Stimulated activated CD8-positive, alpha-beta memory T cell treated with anti-CD3 and anti-CD28 coated beads, Interleukin-12 subunit alpha, Interleukin-12 subunit beta, amount 100 ng/mL, for 24 hours (primary cell): Measurements from ENCODE around the gene RBP7.
"Not testable (repeated sequence)": the region's sequence is repeated elsewhere in the genome, so short reads cannot be mapped to it uniquely, and the experiment has no call there.

Source experiments
- DNase-seq: peaks from one replicate; pipeline ENCODE4 v3.0.0-alpha.2; 2020; ENCODE audit errors: extremely low read depth

The RBP7 gene

DNA sequence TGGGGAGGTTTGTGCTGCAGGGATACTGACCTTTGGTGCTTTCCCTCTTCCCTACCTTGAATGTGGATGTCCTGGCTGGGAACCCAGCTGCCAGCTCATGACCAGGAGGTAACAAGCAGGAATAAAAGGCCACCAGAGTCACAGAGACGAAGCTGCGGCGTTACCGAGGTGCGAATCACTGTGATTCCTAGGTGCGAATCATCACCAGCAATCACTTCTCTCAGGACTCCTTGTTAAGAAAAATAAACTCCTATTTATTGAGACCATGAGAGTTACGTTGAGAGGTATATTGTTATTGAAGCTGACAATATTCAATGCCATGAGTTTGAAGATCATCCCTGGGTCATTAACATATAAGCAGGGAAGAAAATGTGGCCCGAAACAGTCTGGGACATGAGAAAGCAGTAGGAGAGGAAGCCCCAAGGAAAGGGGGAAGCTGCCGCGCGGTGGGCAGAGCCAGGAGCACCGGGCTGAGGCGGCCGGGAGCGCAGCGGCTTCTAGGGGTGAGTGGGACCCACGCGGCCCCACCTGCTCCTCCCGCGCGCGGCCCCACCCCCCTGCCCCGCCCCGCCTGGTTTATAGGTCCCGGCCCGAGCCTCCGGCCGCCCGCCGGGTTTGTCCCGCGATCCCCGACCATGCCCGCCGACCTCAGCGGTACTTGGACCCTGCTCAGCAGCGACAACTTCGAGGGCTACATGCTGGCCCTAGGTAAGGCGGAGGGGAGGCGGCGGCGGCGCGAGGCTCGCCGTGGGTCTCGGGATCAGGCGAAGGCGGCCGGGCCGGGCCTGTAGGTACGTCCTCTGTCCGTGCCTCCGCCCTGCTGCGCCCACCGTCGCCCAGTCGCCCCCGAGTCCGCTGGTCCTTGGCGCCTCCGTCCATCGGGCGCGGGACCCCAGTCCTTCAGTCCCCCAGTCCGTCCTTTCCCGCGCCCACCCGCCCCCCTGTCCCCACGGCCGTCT, at the start of gene RBP7:
Gene RBP7 (plus strand): TSS at position 605 of the 959 bp plus-strand sequence. CDS start 31 bp downstream, at position 636.
- DNase-seq, result no peak

DNA sequence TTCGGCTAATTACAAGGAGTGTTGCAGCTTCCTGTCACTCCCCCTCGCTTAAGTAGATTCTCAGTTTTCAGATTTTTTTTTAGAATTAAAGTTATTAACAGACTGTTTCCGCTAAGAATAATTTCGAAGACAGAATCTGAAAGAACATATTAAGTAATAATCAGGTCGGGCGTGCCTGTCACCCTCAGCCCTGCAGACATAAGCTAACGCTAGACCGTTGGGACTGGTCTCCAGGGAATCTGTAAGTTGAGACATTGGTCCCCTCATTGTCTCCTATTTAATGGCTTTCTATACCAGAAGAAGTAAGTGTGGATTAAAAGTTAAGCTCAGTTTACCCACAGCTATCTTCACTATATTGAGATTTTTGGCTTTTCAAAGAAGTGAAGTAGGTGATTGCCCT, 39.3 kb upstream of the RBP7 start:
- no peak for DNase-seq

DNA sequence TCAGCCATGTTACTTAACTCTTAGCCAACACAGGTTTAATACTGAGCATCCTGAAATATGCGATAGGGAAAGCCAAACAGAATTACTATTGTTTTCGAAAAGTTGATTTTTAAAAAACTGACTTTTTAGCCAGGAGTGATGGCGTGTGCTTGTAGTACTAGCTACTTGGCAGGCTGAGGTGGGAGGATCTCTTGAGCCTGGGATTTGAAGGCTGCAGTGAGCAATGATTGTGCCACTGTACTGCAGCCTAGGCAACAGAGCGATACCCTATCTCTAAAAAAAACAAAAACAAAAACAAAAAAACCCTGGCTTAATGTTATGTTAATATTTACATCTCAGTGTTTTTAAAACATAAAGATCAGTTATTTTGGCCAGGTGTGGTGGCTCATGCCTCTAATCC, 37.0 kb upstream of the RBP7 start:
- no peak for DNase-seq

DNA sequence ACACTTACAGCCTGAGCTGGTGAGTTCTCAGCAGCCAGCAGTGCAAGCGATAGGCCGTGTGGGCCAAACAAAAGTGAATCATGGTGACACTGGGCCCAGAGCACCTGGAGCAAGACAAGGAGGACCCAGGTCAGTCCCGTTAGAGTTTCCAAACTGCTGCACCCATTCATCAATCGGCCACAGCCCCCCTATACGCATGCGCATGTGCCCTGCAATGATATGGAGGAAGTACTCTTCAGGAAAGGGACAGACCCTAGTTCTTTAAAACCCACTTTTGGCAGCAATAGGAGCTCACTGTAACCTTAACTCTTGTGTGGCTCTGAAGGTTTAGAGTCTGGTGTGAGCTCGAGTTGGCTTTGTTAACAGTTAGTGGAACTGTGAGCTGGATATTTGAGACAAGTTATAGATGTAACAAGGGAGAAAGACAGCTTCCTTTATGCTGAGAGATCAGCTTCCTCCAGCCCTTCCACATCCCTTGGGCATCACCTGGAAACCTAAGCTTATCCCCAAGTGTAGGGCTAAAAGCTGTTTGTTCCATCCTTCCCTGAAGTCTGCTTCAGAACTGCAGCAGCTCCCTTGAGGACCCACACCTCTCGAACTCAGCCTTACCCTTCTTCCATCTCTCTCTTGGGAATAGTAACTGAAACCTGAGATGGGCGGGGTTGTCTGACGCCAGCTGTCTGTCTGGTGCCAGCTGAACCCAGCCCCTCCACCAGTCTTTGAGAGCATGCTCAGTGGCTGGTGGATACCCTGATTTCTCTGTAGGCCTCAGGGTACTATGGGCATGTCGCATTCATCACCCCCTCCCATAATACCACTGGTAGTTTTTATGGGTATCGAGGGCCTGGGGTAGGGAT, 36.1 kb upstream of the RBP7 start:
- DNase-seq, result no peak

DNA sequence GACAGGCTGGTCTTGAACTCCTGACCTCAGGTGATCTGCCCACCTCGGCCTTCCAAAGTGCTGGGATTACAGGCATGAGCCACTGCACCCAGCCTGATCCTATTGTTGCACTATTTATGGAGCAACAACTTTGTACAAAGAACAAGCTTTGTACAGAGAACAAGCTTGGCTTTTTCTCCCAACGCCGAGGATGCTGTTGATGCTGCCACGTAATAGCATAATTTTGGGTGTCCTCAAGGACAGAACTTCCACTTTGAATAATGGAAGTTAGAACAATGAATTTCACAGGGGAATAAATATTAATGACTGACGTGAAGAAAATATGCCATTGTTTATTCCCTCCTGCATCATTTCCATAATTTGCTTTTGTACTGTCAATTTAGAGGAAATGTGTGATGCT, 12.8 kb upstream of the RBP7 start:
- no peak for DNase-seq

DNA sequence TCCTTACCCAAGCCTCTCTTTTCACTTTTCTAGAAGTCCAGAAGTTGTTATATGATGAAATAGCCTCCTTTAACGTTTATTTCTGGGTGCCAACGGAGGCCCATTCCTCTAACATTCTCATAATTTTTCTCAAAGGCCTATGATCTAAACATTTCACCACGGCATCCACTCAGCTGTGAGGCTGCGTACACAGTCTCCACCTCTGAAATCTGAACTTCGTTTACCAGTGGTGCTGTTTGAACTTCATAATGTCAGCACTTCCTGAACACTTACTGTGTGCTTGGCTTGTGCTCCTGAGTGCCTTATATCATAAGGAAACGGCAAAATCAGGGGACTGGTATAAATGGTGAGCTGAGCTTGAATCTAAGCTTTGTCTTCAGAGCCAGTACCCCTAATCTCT, 12.0 kb upstream of the RBP7 start:
- DNase-seq, result no peak

DNA sequence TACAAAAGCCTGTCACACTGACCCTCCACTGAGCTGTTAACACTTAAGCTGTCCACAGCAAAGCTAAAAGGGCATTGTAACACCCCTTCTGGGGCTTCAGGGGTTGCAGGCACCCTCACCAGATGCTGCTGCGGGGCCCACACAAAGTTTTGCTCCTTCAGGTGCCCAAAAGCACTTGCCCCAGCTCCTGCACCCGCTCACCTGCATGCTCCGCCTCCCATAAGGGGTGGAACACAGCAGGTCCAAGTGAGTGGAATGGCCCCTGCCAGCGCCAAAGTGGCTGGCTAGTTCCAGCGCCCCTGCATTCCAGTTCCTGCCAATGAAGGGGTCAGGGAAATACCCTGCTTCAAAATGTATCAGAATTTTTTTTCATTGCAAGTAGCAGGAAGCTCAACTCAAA, 7.3 kb upstream of the RBP7 start:
- no peak for DNase-seq

DNA sequence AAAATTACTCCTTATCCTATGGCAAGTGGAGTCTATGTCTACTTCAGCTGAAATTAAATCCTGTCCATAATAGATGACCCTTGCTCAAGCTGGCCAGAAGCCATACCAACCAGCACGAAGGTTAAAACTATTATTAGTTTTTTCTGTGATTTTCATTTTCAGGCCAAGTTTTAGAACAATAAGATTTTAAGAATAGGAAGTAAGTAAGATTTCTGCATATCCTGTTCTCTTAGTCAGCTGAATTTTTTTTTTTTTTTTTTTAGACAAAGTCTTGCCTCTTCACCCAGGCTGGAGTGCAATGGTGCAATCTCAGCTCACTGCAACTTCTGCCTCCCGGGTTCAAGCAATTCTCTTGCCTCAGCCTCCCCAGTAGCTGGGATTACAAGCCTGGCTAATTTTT, 6.1 kb upstream of the RBP7 start:
- no peak for DNase-seq

DNA sequence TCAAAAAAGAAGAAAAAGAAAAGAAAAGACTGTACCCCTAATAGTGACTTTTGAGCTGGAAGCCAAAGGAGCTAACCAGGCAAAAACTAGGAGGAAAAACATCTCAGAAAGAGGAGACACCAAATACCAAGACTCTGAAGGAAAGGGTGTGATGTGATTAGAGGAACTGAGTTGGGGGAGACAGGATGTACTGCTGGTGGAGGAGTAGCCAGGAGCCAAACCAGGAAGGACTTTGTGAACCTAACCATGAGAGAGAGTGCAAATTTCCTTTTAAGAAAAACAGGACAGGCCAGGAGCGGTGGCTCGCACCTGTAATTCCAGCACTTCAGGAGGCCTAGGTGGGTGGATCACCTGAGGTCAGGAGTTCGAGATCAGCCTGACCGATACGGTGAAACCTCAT, 4.1 kb upstream of the RBP7 start:
- DNase-seq, result no peak

DNA sequence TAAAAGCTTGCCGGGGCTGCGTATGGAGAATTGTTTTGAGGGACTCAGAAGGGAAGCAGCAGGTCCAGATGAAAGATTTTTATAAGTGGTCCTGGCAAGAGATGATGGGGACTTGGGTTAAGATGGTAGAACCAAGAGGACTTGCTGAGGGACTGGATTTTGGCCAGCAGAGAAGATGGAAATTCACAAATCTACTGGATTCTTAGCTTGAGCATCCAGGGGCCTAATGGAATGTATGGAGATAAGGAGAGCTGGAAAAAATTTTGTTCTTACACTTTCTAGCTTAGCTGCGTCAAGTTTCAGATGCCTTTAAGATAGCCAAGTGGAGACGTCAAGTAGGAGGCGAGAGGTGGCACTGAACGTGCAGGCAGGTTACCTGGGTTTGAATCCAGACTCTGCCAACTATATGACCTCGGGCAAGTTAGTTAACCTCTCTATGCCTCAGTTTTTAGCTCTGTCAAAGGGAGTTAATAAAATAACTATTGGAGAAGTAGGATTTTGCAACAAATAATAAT, 3.4 kb upstream of the RBP7 start:
- DNase-seq, result no peak

DNA sequence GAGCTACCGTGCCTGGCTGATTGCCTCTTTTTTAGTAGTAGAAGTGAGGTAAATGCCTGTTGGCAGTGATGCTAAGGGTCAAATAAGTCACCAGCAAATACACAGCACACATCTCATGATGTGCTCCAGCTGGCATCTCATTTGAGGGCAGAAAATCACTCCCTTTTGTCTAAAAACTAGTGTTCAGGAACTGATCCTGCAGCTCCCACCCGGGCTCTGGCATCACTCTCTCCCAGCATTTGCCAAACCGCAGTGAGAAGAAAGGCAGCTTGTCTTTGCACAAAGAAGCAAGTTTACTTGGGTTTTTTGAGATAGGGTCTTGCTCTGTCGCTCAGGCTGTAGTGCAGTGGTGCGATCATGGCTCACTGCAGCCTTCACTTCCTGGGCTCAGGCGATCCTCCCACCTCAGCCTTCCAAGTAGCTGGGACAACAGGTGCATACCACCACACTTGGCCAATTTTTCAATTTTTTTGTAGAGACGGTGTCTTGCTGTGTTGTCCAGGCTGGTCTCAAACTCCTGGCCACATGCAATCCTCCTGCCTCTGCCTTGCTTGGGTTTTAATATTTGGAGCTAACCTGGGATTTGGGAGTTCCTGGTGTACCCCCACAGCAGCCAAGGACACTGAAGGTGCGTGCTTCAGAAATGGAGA, 4.1 kb downstream of the RBP7 start:
- DNase-seq, result no peak

DNA sequence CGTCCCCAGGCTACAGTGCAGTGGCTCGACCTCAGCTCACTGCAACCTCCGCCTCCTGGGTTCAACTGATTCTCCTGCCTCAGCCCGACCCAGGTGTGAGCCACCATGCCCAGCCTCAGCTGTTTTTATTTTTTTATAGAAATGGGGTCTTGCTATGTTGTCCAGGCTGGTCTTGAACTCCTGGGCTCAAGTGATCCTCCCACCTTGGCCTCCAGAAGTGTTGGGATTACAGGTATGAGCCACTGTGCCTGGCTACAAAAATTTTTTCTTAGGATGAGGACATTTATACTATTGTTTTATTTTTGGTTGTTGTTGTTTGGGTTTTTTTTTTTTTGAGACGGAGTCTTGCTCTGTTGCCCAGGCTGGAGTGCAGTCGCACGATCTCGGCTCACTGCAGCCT, 8.2 kb downstream of the RBP7 start:
- not testable (repeated sequence) for DNase-seq

DNA sequence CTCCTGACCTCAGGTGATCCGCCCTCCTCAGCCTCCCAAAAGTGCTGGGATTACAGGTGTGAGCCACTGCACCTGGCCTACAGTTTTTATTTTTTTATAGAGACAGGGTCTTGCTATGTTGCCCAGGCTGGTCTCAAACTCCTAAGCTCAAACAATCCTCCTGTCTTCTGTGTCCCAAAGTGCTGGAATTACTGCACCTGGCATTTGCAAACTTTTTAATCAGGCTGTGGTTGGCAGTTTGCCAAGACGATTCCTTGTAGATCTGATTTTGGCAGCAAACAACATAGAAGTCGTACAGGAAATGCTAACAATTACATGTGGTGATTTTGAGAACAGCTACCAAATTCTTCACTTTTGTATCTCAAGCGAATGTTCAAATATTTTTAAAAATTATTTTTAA, 10.1 kb downstream of the RBP7 start:
- DNase-seq, result no peak

DNA sequence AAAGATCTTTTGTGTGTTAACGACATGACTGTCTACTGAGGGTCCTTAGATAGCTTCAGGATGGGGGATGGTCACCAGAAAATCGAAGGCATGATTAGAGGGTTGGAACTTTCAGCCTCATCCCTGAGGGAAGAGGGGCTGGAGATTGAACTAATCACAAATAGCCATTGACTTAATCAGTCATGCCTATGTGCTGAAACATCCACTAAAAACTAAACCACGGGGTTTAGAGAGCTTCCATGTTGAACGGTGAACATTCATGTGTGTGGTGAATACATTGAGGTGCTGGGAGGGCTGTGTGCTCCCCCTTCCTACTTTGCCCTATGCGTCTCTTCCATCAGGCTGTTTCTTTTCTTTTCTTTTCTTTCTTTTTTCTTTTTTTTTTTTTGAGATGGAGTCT, 17.0 kb downstream of the RBP7 start:
- DNase-seq, result no peak

DNA sequence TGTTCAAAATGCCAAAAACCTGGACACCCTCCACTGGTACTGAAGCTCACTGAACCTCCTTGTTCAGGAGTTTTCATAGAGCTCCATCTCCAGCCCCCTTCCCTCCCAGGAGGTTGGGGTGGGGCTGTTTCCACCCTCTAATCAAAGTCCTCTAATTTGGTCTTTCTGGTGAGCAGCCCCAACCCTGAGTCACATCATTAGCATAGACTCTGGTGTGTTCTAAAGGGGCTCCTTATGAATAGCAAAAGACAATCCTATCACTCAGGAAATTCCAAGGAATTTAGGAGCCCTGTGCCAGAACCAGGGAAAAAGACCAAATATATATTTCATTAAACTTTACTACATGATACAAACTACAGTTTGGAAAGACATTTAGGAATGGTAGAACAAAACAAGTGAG, 22.5 kb downstream of the RBP7 start:
- DNase-seq, result no peak

DNA sequence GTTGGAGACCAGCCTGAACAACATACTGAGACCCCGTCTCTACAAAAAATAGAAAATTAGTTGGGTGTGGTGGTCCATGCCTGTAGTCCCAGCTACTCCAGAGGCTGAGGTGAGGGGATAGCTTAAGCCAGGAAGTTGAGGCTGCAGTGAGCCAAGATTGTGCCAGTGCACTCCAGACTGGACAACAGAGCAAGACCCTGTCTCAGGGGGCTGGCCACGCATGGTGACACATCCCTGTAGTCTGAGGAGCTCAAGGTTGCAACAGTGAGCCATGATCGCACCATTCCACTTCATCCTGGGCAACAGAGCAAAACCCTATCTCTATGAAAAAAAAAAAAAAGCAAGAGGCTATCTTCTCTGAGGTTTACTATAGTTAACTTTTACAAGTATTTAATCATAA, 23.1 kb downstream of the RBP7 start:
- DNase-seq, result no peak

DNA sequence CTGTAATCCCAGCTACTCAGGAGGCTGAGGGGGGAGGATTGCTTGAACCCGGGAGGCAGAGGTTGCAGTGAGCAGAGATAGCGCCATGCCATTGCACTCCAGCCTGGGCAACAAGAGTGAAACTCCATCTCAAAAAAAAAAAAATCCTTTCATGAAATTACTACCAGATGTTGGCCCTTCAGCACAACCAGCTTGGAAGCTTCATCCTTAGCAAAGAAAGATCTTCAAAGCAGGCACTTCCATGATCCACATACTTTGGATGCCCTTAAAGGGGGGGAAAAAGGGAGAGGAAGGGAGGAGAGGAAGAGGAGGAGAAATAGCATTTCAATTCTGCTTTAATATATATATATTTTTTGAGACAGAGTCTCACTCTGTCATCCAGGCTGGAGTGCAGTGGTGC, 23.6 kb downstream of the RBP7 start:
- not testable (repeated sequence) for DNase-seq

DNA sequence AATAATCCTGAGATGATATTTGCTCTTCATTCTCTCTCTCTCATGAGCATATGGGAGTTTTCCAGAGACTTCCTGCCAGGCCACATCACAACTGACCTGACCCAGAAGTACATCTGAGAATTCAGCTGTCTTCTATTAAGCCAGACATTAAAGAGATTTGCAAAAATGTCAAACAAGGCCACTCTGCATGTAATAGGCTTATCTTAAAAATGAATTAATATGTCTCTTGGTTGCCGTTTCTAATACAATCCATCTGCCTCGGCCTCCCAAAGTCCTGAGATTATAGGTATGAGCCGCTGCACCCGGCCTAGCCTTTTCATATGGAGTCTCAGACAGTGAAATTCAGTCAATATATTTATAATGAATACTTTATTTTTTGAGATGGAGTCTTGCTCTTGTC, 25.0 kb downstream of the RBP7 start:
- DNase-seq, result not testable (repeated sequence)

DNA sequence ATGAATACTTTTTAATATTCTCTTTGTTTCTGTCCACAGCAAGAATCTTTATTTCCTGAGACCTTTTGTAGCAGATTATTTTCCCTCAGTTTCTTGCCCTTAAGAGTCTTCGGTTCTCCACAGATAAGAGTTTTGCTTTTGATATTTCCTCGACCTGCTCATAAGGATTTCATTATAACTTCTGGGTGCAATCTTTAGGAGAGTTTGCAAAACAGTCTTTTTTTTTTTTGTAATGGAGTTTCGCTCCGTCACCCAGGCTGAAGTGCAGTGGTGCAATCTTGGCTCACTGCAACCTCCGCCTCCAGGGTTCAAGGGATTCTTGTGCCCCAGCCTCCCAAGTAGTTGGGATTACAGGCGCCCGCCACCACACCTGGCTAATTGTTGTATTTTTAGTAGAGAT, 25.6 kb downstream of the RBP7 start:
- DNase-seq, result no peak

DNA sequence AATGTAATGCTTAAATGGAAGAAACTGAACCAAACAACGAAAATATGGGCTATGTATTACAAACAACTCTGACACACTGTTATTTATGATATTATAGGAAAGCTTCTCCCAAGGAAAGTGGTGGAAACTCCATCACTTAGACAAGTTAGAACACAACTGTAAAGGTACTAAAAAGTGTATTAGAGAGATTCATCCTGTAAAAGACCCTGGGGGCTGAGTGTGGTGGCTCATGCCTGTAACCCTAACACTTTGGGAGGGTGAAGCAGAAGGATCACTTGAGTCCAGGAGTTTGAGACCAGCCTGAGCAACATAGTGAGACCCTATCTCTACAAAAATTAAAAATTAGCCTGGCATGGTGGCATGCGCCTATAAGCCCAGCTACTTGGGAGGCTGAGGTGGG, 28.3 kb downstream of the RBP7 start:
- DNase-seq, result no peak

DNA sequence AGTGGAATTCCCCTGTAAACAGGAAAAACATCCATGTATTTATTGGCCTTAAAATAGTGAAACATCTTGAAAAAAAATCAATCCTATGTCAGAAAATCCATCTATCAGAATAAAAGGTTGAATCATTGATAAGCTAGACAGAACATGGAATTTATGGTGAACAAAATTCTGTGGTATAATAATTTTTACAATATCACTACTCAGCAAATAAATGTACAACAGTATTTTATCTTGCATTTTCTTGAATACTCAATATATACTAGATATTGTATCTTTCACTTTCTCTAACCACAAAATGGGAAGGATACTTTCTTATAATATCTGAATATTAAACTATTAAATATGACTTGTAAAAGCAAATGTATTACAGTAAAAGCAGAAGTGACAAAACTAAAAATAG, 30.0 kb downstream of the RBP7 start:
- DNase-seq, result no peak

DNA sequence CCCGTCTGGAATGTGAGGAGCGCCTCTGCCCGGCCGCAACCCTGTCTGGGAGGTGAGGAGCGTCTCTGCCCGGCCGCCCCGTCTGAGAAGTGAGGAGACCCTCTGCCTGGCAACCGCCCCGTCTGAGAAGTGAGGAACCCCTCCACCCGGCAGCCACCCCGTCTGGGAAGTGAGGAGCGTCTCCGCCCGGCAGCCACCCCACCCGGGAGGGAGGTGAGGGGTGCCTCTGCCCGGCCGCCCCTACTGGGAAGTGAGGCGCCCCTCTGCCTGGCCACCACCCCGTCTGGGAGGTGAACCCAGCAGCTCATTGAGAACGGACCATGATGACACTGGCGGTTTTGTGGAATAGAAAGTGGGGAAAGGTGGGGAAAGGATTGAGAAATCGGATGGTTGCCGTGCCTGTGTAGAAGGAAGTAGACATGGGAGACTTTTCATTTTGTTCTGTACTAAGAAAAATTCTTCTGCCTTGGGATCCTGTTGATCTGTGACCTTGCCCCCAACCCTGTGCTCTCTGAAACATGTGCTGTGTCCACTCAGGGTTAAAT, 32.0 kb downstream of the RBP7 start:
- not testable (repeated sequence) for DNase-seq
